ENCODE data around the gene SF3B2.

DNA sequence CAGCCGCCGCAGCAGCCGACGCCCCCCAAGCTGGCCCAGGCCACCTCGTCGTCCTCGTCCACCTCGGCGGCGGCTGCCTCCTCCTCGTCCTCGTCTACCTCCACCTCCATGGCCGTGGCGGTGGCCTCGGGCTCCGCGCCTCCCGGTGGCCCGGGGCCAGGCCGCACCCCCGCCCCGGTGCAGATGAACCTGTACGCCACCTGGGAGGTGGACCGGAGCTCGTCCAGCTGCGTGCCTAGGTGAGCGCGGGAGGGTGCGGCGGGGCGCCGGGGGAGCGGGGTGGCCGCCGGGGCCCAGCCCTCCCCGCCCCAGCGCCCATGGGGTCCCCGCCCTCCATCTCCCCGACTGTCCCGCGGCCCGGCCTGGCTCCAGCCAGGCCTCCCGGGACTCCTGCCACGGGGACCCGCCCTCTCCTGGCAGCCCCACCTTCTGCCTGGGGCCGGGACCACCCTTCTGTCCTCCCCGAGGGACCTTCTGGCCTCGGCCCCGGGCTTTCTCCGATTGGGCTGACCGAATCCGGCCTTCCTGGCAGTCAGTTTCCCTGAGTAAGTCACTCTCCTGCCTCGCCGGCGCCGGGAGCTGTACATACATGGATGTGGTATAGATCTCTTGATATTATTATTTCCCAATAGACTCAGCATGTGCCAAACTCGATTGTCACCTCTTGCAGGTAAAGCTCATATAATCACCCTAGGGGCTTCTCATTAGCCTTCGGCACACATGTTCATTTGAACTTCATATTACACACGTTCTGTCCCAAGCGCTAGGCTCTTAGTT, 18.6 kb downstream of the SF3B2 start:
- TF ChIP-seq POLR2AphosphoS5 (IDR thresholded peaks at IDR 0.05; ENCODE audit: low read depth, low read length) (no peak), SIN3A (IDR thresholded peaks at IDR 0.05; ENCODE audit: borderline replicate concordance, insufficient read depth, low read length) (no peak), TAF1 (IDR thresholded peaks at IDR 0.05; ENCODE audit: borderline replicate concordance, insufficient read depth, low read length) (no peak), FOXP2 (optimal IDR thresholded peaks at IDR 0.05; ENCODE audit: borderline replicate concordance, extremely low read depth, extremely low read length, insufficient read depth) (no peak)
- TF ChIP-seq, protein P1, sequence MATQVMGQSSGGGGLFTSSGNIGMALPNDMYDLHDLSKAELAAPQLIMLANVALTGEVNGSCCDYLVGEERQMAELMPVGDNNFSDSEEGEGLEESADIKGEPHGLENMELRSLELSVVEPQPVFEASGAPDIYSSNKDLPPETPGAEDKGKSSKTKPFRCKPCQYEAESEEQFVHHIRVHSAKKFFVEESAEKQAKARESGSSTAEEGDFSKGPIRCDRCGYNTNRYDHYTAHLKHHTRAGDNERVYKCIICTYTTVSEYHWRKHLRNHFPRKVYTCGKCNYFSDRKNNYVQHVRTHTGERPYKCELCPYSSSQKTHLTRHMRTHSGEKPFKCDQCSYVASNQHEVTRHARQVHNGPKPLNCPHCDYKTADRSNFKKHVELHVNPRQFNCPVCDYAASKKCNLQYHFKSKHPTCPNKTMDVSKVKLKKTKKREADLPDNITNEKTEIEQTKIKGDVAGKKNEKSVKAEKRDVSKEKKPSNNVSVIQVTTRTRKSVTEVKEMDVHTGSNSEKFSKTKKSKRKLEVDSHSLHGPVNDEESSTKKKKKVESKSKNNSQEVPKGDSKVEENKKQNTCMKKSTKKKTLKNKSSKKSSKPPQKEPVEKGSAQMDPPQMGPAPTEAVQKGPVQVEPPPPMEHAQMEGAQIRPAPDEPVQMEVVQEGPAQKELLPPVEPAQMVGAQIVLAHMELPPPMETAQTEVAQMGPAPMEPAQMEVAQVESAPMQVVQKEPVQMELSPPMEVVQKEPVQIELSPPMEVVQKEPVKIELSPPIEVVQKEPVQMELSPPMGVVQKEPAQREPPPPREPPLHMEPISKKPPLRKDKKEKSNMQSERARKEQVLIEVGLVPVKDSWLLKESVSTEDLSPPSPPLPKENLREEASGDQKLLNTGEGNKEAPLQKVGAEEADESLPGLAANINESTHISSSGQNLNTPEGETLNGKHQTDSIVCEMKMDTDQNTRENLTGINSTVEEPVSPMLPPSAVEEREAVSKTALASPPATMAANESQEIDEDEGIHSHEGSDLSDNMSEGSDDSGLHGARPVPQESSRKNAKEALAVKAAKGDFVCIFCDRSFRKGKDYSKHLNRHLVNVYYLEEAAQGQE (IDR thresholded peaks at IDR 0.05; ENCODE audit: insufficient read depth in 1 of 2, low read depth in 2 of 2, low read length in 2 of 2), result no peak

Measured in PFSK-1 (cell line).